ENCODE data around the gene PHEX.

- no peak for TF ChIP-seq EZH2 (IDR thresholded peaks at IDR 0.05)
- no peak for TF ChIP-seq POLR2AphosphoS5 (IDR thresholded peaks at IDR 0.05; ENCODE audit: borderline replicate concordance, low read depth, low read length)
Observed at GRCh38 chrX:22024577-22024976, 7.5 kb upstream of the PHEX start.
